HG02943 (cell line): ENCODE data around the gene TRMO.

Experiments used
- ATAC-seq: cut with Tn5 transposase; IDR thresholded peaks from one replicate; pipeline ENCODE4 v1.9.1; 2021; ENCODE audit warnings: mild to moderate bottlenecking, low read depth, moderate library complexity; ENCODE audit not compliant: unreplicated experiment

The TRMO gene

GRCh38 chr9:97907046-97907445 is 15.3 kb downstream of the TRMO start:
- ATAC-seq: no peak

GRCh38 chr9:97906236-97906831 is 16.0 kb downstream of the TRMO start:
- ATAC-seq: no peak

DNA sequence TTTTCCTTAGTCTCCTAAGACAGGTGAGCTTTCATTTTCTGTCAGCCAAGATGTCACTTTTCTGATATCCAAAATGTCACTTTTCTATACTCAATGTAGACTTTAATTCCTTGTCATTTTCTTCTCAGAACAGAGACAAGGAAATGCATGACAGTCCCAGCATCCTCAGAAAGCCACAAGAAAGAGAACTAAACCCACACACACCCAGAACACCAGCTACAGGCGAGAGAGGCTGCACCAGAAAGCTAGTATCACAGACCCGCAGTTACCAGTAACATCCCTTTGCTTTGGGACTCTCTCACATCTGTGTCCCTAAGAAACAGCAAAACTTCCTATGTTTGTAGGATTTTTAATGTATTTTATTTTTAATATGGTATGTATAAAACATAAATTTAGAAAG is 17.1 kb downstream of the TRMO start:
- ATAC-seq: no peak

DNA sequence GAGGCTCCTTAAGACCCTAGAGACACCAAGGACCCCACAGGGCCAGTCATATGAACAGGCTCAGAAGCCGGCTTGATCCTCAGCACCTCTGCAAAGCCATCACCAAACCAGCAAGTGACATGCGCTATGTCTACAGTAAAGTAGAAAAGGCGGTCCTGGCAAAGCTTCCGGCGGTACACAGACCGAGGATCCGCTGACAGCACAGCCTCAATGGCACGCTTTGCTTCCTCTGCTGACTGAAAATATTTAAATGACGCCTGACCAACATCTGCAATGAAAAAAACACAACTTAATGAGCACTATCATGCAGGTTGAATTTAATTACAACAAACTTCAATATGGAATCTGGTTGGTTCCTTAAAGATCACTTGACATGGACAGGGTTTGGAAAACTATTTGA is 17.6 kb downstream of the TRMO start:
- no peak for ATAC-seq

- ATAC-seq: no peak
Measured at GRCh38 chr9:97903177-97903576, 19.1 kb downstream of the TRMO start.

DNA sequence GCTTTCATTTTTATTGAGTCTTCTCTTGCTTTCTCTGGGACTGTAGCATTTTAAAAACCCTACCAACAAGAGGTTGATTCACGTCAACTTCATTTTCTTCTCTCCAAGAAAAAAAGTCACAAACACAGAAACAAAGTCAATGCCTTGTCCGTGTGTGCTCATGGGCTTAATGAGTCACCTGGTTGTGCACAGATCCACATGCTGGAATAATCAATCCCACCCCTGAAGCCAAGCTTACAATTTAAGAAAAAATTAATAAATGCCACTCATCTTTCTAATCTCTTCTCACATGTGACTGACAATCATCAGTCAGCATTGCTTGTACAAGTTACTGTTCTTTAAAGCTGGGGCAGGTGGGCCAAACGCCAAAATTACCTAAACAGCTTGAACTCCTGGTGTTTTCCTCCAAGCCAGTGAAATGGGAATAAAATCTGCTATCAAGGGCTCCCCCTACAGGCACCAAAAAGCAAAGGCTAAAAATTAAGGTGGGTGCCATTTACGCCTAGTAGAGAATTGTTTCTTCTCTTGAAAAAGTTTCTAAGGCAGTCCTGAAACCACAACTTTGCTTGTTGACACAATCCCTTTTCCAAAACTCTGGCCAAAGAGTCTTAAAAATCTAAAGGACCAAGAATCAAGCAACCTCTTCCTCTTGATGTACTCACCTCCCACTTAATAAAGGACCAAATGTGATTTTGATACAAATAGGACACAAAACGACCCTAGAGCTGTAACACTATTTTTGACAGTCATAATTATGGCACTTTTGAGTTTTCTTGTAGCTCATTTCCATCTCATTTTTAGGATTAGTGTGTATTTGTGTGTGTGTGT is 21.3 kb downstream of the TRMO start:
- ATAC-seq: no peak

DNA sequence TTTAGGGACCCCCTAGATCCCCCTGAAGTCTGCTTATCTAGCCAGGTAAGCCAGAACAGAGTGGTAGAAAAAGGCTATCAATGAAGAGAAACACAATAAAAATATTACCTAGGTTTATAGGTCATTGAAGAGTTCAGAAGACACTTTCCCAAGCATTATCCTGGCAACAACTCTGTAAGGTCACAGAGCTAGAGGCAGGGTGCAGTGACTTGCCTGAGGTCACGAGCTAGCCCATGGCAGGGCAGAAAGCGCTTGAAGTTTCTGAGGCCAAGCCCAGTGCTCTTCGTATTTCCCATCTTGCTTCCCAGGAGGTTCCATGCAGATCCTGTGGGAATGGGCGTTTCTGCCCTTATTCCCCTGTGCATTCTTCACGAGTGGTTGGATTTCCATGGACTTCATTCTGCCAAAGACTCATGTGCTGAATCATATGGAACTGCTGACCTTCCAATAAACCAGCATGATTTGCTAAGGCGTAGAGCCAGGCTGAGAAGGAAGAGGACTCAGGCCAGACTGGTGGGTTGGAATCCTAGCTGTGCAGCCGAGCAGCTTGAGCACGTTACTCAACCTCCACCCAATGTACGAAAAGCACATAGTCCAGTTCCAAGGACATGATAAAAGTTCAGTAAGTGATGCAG is 22.1 kb downstream of the TRMO start:
- ATAC-seq: no peak

DNA sequence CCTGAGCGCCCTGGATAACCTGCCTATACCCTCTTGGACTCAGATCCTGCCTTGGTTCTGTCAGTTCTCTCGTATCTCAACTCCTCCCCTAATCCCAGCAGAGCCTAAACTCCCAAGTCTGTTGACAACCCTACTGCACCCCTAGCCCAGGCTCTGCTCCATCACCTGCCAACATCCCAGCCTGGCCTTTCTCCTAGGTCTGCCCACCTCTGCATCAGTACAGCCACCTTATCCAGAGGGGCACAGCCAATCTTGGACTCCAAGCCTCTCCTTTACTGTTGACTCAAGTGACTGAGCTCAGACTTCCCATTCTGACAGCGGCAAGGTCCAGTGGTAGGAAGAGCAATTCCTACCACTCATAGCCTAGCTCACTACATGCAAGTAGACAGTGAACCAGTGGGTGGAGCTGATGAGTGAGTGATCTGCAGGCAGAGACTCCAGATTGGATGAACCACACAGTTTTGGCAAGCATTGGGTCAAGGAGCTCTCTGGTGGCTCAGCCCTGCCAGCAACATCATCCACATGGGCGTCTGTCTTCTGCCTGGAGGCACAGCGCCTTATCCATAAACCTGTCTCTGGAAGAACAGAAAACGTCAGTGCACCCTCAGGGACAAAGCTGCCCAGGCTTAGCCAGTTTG is 26.5 kb downstream of the TRMO start:
- no peak for ATAC-seq

GRCh38 chr9:97895211-97895610 is 27.1 kb downstream of the TRMO start:
- no peak for ATAC-seq

GRCh38 chr9:97892421-97892820 is 29.9 kb downstream of the TRMO start:
- no peak for ATAC-seq

- ATAC-seq: no peak
Measured at GRCh38 chr9:97891736-97892135, 30.6 kb downstream of the TRMO start.

GRCh38 chr9:97889941-97890887 is 32.1 kb downstream of the TRMO start:
- ATAC-seq: no peak

GRCh38 chr9:97880336-97880735 is 42.0 kb downstream of the TRMO start:
- ATAC-seq: no peak

DNA sequence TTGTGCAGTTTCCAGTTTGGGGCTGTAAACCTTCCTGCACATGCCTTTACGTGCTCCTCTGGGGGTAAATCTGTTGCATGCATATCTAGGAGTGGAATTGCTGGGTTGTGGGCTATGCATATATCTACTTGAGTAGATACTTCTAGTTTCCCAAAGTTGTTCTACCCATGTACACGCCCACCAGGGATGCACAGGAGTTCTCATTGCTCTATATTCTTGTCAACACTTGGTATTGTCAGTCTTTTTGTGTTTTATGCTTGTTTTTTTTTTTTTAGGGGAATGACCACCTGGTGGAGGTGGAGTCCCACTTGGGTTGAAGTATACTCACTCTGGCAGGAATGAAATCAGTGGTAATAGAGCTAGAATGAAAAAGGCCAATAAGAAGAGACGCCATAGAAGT is 46.2 kb downstream of the TRMO start:
- no peak for ATAC-seq

DNA sequence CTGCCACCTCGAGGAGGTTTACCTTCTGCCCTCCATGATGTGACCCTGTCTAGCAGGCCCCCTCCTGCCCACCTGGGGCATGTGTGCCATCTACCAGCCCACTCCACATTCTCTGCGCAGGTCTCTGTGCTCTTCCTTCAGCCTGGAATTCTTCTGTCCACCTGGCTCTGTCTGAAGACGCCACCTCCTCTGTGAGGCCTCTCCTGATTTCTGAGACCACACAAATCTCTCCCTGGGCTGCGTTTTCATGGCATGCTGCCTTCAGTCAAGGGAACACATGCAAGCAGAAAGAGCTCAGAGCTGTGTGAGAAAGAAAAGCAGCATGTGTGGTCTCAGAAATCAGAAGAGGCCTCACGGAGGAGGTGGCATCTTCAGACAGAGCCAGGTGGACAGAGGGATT is 47.2 kb downstream of the TRMO start:
- no peak for ATAC-seq

DNA sequence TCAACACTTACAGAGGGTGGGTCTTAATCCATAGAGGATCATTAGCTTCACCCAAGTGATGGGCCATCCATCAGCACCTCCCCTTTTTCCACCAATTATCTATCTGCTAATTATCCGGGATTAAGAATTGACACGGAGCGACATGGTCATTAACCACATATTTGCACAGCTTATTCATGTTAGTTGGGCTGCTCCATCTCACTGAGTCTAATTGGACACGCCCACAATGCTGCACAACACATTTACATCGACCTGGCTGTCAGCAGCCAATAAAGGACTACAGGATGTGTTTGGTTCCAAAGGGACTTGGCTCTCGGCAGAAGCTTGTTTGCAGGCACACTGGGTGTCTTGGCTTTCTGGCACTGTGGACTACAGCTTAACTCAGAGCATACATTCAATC is 47.7 kb downstream of the TRMO start:
- no peak for ATAC-seq

GRCh38 chr9:97873882-97874281 is 48.4 kb downstream of the TRMO start:
- ATAC-seq: no peak

- no peak for ATAC-seq
Measured at GRCh38 chr9:97873425-97873824, 48.9 kb downstream of the TRMO start.

- ATAC-seq: no peak
Measured at GRCh38 chr9:97868859-97869258, 53.4 kb downstream of the TRMO start.

DNA sequence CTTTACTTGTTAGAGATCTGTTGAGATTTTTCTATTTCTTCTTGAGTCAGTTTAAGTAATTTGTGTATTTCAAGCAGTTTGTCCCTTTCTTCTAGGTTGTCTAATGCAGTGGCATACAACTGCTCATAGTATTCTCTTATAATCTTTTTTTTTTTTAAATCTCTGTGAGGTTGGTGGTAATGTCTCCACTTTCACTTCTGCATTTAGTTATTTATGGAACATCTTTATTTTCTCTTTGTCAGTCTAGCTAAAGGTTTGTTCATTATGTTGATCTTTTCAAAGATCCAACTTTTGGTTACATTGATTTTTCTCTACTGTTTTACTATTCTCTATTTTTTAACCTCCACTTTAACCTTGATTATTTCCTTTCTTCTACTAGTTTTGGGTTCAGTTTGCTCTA is 55.5 kb downstream of the TRMO start:
- ATAC-seq: no peak
